H1 (cell line): Measurements from ENCODE around the gene ARMH1. TPM values are rescaled to one million over a fixed set of nuclear protein-coding genes. Genes with fewer than 3 reads are reported as not detected.
A peak's percentile ranks its signal among the peaks of the same experiment; 100 is the strongest.

ENCODE experiments used
- CEBPB ChIP-seq: IDR thresholded peaks from 2 replicates; pipeline ENCODE4 v1.6.1; 2012; ENCODE audit warnings: low read depth, low read length
- E2F6 ChIP-seq: IDR thresholded peaks from 2 replicates; pipeline ENCODE4 v1.6.1; 2012; ENCODE audit warnings: inconsistent platforms
- EGR1 ChIP-seq: IDR thresholded peaks from 2 replicates; pipeline ENCODE4 v1.6.1; 2011; ENCODE audit warnings: low read depth, low read length, borderline replicate concordance
- RAD21 ChIP-seq, 2 experiments: IDR thresholded peaks in 1 of 2; conservative IDR thresholded peaks in 1 of 2; 2 replicates each; pipeline ENCODE4 v1.6.1; 2011; ENCODE audit warnings: low read depth in 2 of 2, low read length in 2 of 2, improper control_type of control experiment in 1 of 2, inconsistent platforms in 1 of 2, mild to moderate bottlenecking in 1 of 2, moderate library complexity in 1 of 2
- SIRT6 ChIP-seq: IDR thresholded peaks from one replicate; pipeline ENCODE4 v1.7.1; 2012; ENCODE audit warnings: low read length, inconsistent platforms
- SP2 ChIP-seq: IDR thresholded peaks from 2 replicates; pipeline ENCODE4 v1.6.1; 2012; ENCODE audit warnings: mild to moderate bottlenecking, low read length, inconsistent platforms
- TCF12 ChIP-seq: IDR thresholded peaks from 2 replicates; pipeline ENCODE4 v1.6.1; 2011; ENCODE audit warnings: low read depth, mild to moderate bottlenecking, low read length
- polyA plus RNA-seq, 7 experiments: library from polyadenylated mRNA; depleted of rRNA in 3 of 7; stranded (reverse) in 5 of 7; unstranded in 2 of 7; fragments of >200 nt in 5 of 7; fragments of 200-250 nt in 2 of 7; gene quantifications; 1 replicate in 5 of 7; 2 replicates in 1 of 7; 4 replicates in 1 of 7; pipeline versions ENCODE4 v1.2.1 to v1.2.3, GENCODE V29; 2011 to 2013; ENCODE audit warnings: missing spikeins in 2 of 7, mixed read lengths in 2 of 7
- total RNA-seq: library from RNA; stranded (reverse); fragmentation: NEBNext Ultra II Directional; extraction: Animal tissue kit (Norgen Biotek cat#: 25700); gene quantifications from 2 replicates; pipeline ENCODE4 v1.2.1, GENCODE V29; 2021

ARMH1 gene
- total and polyA plus RNA-seq, 2 of the 8 experiments (the other 6 are each of a cell fraction or from before 2014, with no cell fraction given) = 0.82 to 0.85 TPM

DNA sequence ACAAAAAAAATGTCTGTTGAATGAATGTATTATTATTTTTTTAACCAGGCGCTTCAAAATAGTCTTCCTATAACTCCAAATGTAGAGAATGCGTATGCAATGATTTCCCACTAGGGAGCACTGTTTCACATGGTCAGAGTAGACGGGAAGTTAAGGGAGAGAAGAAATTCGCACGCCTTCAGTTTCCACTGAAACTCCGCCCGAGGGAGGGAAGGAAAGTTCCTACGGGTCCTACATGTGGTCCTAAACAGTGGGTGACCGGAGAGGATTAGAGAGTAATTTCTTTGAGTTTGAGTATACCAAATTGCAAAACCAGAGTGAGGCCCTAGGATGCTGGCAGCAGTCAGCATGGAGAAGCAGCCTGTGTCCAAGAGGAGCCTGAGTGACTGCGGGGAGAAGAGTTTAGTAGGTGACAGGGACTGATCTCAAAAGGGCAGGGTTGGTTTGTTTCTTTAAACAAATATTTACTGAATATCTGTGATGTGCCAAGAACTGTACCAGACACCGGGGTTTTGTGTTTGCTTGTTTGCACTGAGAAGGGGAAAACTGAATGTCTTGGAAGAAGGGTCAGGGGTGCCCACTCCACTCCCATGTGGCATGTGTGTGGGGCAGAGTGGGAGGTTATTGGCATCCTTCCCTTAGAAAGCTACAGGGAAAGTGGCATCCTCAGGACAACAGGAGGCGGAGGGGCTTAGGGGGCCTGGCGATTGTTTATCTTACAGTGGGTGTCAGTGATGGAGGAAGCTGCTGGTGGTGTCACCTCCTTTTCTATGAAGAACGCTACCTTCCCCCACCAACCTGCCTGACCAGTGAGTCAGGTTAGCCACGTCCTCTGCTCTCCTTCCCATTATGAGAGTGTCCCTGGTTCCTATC lies 33.7 kb downstream of the ARMH1 start (continued):
- TF ChIP-seq E2F6 (no peak), SIRT6 (no peak), CEBPB (no peak), TCF12 (no peak), RAD21 (IDR thresholded peaks at IDR 0.05 in 1 of 2, conservative IDR thresholded peaks at IDR 0.05 in 1 of 2; ENCODE audit: low read depth in 2 of 2, low read length in 2 of 2) (peak; percentile 48 to 53; a peak in 3 of 4 replicates), EGR1 (no peak), SP2 (no peak)
